Ascending aorta (tissue), 2 donors: ENCODE measurements around the gene CCNA1. TPM values are rescaled to one million over a fixed set of nuclear protein-coding genes. Genes with fewer than 3 reads are reported as not detected.

Experiments used
- DNase-seq, 2 donors: peaks; one replicate each; pipeline ENCODE4 v3.0.0-alpha.2; 2019; ENCODE audit warnings: low spot score in 2 of 2
- H3K27ac ChIP-seq, 2 donors: fragments of 200-600 bp; sonication (generic); one replicate each; pipeline ENCODE4 v1.5.1; 2016 to 2017; ENCODE audit warnings: mild to moderate bottlenecking in 1 of 2
- H3K27me3 ChIP-seq: fragments of 200-600 bp; sonication (generic); one replicate; pipeline ENCODE4 v1.5.1; 2017
- H3K36me3 ChIP-seq, 2 donors: fragments of 200-600 bp; sonication (generic); one replicate each; pipeline ENCODE4 v1.5.1; 2016
- H3K4me1 ChIP-seq, 2 donors: fragments of 200-600 bp; sonication (generic); one replicate each; pipeline ENCODE4 v1.5.1; 2016 to 2017; ENCODE audit warnings: mild to moderate bottlenecking in 1 of 2
- H3K4me3 ChIP-seq, 2 donors: fragments of 200-600 bp; sonication (generic); one replicate each; pipeline ENCODE4 v1.5.1; 2016 to 2017; ENCODE audit warnings: mild to moderate bottlenecking in 1 of 2
- H3K9me3 ChIP-seq, 2 donors: fragments of 200-600 bp; sonication (generic); one replicate each; pipeline ENCODE4 v1.5.1; 2016
- intact Hi-C: fragments of 100-400 bp; cut with DNase I; formaldehyde crosslinking; loops from one replicate; pipeline ENCODE4 v1.15.1; 2023
- total RNA-seq: library from RNA; depleted of rRNA; stranded (reverse); fragments of >200 nt; gene quantifications from one replicate; pipeline ENCODE4 v1.1.0, GENCODE V29; 2016
- TF ChIP-seq, protein P1 (sequence below), 3 experiments: fragments of 200-600 bp in 2 of 3; fragments of 450-650 bp in 1 of 3; sonication (generic) in 2 of 3; IDR thresholded peaks; one replicate each; pipeline ENCODE4 v1.5.1; 2016 to 2019; ENCODE audit warnings: antibody characterized with exemption in 3 of 3, mild to moderate bottlenecking in 1 of 3, moderate library complexity in 1 of 3

CCNA1 gene
- total RNA-seq, 1 donor from 2014 or later: not detected

DNA sequence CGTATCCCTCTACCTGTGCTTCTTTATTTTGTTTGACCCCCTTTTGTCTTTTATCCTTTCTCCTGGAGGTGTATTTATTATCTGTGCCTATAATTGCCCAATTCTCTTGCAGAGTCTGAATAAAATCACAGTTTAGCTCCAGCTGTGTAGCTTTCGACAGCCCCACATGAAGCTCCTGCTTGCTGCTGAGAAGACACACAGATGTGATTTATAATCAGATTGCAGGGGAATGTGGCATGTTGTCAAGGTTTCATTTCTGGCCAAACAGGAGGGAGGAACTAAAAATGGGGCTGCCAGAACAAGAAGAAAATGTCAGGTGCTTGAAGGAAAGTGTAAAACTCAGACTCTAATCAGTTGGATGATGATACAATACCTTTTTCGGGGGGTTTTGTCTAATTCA, 22.7 kb downstream of the CCNA1 start:
- Histone ChIP-seq H3K9me3 (no peaks in the 10 kb centered on the region), H3K4me1 (no peaks in the 10 kb centered on the region), H3K36me3 (no peaks in the 10 kb centered on the region), H3K4me3 (no peak overlapping the region), H3K27me3 (no peaks in the 10 kb centered on the region), H3K27ac (no peak overlapping the region)
- DNase-seq: no peak
- TF ChIP-seq, protein P1, sequence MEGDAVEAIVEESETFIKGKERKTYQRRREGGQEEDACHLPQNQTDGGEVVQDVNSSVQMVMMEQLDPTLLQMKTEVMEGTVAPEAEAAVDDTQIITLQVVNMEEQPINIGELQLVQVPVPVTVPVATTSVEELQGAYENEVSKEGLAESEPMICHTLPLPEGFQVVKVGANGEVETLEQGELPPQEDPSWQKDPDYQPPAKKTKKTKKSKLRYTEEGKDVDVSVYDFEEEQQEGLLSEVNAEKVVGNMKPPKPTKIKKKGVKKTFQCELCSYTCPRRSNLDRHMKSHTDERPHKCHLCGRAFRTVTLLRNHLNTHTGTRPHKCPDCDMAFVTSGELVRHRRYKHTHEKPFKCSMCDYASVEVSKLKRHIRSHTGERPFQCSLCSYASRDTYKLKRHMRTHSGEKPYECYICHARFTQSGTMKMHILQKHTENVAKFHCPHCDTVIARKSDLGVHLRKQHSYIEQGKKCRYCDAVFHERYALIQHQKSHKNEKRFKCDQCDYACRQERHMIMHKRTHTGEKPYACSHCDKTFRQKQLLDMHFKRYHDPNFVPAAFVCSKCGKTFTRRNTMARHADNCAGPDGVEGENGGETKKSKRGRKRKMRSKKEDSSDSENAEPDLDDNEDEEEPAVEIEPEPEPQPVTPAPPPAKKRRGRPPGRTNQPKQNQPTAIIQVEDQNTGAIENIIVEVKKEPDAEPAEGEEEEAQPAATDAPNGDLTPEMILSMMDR (IDR thresholded peaks at IDR 0.05): no peak
- intact Hi-C loops: no loop called here

DNA sequence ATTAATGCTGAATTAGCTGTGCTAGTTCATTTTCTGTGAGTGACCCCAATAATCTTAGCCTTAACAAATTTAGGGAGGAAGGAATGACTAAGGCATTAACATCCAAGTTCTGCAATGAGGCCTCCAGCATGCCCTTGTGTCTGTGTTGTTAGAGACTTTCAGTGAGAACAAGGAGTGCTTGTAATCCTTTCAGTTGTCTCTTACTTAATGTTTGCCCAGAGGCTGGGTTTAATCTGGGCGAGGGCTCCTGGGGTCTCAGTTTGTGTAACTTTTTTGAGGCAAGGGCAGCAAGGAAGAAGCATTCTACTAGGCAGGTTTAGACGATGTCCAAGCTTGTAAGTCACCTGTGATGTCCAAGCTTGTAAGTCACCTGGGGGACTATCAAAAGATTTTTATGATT, 24.3 kb downstream of the CCNA1 start:
- no peaks in the 10 kb centered on the region for H3K9me3 ChIP-seq
- H3K27ac ChIP-seq: no peak overlapping the region
- intact Hi-C loops: no loop called here
- TF ChIP-seq, protein P1 (IDR thresholded peaks at IDR 0.05): no peak
- H3K4me3 ChIP-seq: no peak overlapping the region
- H3K27me3 ChIP-seq: no peaks in the 10 kb centered on the region
- no peaks in the 10 kb centered on the region for H3K36me3 ChIP-seq
- H3K4me1 ChIP-seq: no peaks in the 10 kb centered on the region
- DNase-seq: no peak

- intact Hi-C loops: no loop called here
- no peaks in the 10 kb centered on the region for H3K4me1 ChIP-seq
- DNase-seq: no peak
- no peaks in the 10 kb centered on the region for H3K36me3 ChIP-seq
- H3K27ac ChIP-seq: no peak overlapping the region
- H3K4me3 ChIP-seq: no peak overlapping the region
- no peaks in the 10 kb centered on the region for H3K9me3 ChIP-seq
- H3K27me3 ChIP-seq: no peaks in the 10 kb centered on the region
- TF ChIP-seq, protein P1 (IDR thresholded peaks at IDR 0.05): no peak
Measured at GRCh38 chr13:36461506-36461905, 29.2 kb downstream of the CCNA1 start.

DNA sequence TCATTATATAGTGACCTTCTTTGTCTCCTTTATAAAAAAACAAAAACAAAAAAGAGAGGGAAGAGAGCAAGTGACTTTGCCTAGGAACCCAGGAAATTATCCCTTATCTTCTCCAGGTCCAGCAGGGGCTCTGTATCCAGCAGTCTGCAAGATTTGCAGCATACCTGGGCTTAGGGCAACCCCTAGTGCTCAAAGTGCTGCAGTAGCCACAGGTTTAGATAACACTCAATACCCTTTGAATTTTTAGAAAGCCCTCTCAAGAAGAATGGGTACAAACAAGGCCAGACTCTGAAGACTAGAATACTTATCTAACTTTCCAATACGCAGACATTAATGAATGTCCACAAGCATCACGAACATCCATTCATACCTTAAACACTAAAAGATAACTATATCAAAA, 43.2 kb downstream of the CCNA1 start:
- no peak for DNase-seq
- H3K4me3 ChIP-seq: no peak overlapping the region
- H3K36me3 ChIP-seq: no peaks in the 10 kb centered on the region
- H3K27ac ChIP-seq: no peak overlapping the region
- intact Hi-C loops: no loop called here
- H3K9me3 ChIP-seq: no peaks in the 10 kb centered on the region
- TF ChIP-seq, protein P1 (IDR thresholded peaks at IDR 0.05): no peak
- H3K27me3 ChIP-seq: no peaks in the 10 kb centered on the region
- no peaks in the 10 kb centered on the region for H3K4me1 ChIP-seq

DNA sequence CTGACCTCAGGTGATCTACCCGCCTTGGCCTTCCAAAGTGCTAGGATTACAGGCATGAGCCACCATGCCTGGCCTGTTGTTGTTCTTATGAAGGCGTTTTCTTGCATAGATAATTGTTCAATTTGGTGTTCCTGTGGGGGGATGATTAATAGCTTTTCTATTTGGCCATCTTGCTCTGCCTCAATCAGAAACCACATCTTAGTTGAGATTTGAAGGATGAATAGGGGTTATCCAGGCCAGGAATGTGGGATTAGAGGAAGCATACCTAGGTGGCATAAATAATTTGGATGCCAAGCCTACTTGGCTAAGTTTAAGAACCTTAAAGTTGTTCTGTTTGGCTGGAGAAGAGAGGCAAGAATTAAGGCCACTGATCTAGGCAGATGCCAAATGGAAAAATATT, 44.4 kb downstream of the CCNA1 start:
- H3K27ac ChIP-seq: no peak overlapping the region

More for the DNA sequence above, 44.4 kb downstream of the CCNA1 start:
- TF ChIP-seq, protein P1 (IDR thresholded peaks at IDR 0.05): no peak
- H3K27me3 ChIP-seq: no peaks in the 10 kb centered on the region
- H3K9me3 ChIP-seq: no peaks in the 10 kb centered on the region
- no peak for DNase-seq
- no peaks in the 10 kb centered on the region for H3K4me1 ChIP-seq
- no peak overlapping the region for H3K4me3 ChIP-seq
- no peaks in the 10 kb centered on the region for H3K36me3 ChIP-seq
- intact Hi-C loops: no loop called here
